ENCODE measurements around the gene F5.
A peak's percentile ranks its signal among the peaks of the same experiment; 100 is the strongest.

DNA sequence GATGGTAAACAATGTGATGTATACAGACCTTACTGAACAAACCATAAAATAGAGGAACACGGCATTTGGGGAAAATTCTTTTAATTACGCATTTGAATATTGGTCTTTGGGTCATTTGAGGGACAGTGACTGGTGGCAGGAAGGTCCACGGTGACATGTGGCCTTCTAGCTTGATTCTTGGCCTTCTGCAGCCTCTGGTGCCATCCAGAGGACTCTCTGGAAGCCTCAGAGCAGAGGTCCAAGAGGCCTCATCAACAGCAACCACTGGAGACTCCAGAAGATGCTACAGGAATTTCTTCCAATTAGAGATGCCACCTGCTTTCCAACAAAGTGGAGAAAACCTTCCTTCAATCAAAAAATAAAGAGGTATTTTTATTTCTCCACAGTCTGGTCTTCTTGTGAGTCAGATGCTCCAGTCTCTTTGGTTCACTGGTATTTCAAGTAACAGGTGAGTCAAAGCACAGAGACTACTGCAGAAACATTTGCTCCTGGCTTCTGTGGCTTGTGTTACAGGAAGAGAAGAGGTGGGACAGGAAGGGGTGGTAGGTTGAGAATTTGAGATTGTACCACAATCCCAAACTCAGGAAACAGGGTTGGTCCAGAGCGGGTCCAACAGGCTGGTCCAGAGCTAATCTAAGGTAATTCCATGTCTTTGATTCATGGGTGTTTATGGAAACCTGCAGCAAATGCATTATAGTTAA, 2.7 kb upstream of the F5 start:
- peak; percentile 26 to 65 (median 46) for TF ChIP-seq CTCF (IDR thresholded peaks at IDR 0.05)
- no peak for TF ChIP-seq POLR2A (IDR thresholded peaks at IDR 0.05)
